ENCODE measurements around the gene CEACAM1.

The CEACAM1 gene

GRCh38 chr19:42554046-42554575, 25.8 kb upstream of the CEACAM1 start:
- TF ChIP-seq CTCF (IDR thresholded peaks at IDR 0.05) = no peak

DNA sequence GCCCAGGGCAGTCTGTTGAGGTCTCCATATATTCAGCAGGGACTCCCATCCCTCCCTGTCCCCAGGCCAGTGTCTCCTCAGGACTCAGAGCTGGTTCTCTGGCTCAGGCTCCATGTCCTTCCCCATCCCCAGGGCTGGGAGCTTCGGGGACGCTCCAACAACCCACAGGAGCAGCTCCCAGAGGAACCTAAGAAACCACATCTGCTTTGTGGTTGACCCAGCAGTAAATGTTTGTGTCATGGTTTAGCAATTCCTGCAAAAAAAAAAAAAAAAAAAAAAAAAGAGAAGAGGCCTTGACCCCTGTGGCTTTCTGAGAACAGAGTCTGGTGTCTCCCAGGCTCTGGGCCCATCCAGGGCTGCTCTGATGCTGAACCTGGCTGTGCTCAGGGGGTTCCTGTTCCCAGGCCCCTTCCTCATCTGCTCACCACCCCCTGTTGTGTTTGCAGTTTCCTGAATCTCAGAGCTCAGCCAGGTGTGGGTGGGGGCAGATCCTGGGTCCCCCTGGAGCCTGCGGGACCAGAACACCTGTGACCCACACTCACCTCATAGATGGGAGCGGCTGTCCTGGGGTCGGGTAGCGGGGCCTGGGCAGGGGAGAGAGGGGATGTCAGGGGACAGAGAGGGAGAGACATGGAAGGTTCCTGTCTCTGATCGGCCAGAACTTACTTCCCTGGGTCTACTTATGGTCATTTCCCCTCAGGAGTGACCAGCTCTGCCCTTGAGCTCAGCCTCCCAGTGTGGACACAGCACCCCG, 25.2 kb upstream of the CEACAM1 start:
- TF ChIP-seq CTCF (IDR thresholded peaks at IDR 0.05) = no peak

DNA sequence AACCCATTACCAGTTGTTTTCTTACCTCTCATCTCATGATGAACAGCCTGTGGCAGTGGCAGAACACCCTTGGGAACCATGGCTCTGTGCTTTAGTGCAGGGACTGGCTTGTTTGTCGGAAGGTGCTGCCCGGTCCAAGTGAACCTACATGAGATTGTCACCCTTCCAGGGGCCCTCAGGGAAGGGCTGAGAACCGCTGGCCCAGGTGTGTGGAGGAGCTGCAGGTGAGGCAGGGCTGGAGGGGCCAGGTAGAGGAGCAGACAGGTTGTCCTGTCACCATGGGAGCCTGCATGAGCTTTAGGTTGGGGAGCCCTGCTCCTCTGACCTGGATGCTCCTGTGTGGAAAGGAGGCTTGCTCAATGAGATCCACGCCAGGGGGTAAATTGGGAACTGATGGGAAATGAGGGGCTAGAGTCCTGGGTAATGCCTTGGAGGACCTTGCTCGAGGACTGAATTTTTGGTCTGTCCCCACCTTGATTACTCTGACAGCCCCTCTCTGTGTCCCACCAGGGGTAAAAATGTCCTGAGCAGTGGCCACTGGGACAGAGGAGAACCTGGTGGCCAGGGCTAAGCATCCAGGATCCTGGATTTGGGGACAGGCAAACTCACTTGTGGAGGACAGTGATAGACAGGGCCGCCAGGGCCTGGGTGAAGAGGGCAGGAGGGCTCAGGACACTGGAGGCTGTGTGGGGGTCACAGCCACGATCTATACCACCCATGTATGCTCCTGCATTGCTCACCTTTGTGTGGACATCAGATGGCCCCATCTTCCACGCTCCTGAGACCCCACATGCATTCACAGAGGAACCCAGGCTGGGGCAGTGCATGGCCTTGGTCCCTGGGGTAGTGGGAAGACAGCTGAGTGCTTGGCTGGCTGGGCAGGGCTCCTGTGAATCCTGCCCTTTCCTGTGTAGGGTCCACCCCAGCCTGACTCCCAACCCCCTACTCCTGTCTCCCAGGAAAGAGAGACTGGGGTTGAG, 24.1 kb upstream of the CEACAM1 start:
- TF ChIP-seq CTCF (IDR thresholded peaks at IDR 0.05) = no peak

DNA sequence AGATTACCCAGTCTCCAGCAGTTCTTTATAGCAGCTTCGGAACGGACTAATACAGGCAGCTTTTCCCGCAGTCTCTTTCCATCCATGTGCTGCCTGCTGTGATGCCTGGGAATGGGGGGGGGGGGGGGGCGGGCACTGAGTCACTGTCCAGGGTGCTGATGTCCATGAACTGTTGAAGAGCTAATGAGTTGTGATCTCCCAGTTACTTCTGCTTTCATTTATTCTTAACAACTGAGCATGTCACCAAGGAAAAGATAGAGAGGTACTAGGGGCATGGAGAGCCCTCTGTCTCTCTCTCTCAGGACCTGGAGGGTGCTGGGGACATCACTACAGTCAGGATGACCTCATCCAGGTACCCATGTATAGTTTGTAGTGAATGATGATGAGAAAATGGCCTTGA, 20.3 kb upstream of the CEACAM1 start:
- TF ChIP-seq CTCF (IDR thresholded peaks at IDR 0.05) = no peak

DNA sequence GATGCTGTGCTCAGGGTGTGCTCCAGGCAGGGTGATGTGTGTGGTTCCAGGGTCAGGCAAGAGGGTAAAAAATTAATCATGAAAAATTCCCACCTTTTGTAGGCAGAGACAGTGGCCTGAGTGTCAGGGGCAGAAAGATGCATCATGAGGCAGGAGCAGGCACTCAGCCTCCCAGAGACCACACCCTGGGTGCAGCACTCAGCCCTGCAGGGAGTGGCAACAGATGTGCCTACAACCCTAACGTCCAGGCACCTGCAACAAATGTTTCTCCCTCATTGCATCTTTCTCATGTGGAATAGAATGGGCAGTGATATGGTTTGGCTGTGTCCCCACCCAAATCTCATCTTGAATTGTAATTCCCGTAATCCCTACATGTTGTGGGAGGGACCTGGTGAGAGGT, 19.6 kb upstream of the CEACAM1 start:
- no peak for TF ChIP-seq CTCF (IDR thresholded peaks at IDR 0.05)

DNA sequence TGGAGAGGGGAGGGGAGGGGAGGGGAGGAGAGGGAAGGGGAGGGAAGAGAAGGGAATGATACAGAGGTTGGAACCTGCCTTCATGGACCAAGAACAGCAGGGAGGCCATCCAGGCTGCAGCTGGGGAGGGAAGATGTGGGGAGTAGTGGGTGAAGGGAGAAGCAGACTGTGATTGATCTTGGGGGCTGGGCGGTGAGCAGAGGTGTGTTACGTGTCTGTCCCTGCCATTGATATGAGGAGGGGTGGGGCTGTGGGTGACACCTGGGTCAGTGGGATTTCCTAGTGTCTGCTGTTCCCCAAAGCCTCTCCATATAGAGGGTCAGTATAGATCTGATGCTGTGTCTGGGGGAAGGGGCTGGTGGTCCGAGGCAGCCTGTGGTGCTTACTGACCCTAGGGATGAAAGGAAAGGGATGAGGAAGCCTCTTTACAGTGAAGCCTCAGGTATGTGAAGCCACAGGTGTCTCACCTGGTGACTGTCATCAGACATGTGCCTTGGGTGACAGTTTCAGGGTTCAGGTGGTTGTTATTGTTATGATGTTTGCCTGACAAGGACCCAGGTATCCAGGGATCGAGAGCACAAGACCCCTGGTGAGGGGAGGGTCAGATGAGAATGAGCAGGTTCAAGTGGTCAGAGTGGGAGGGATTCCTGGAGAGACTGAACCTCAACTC, 18.7 kb upstream of the CEACAM1 start:
- no peak for TF ChIP-seq CTCF (IDR thresholded peaks at IDR 0.05)

GRCh38 chr19:42544146-42544545, 15.9 kb upstream of the CEACAM1 start:
- TF ChIP-seq CTCF (IDR thresholded peaks at IDR 0.05) = no peak
